Measurements from ENCODE around the gene PCDH1. TPM values are rescaled to one million over a fixed set of nuclear protein-coding genes. Genes with fewer than 3 reads are reported as not detected.
A peak's percentile ranks its signal among the peaks of the same experiment; 100 is the strongest.

PCDH1 gene
- total RNA-seq, 1 donor from 2014 or later = 66.6 TPM

DNA sequence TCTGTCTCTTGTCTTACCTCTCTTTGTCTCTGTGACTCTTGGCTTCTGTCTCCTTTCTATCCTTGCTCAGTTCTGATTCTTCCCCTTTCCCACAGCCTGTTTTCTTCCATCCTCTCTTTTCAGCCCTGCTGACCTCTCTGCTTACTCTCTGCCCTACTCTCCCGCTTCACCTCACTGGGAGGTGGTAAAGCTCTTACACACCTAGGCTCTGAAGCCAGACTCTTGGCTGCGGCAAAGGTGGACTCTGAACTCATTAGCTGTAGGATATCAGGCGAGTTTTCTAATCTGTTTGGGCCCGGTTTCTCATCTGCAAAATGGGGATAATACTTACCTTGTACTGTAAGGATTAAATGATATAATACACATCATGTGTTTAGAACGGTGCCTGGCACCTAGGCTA is 11.1 kb downstream of the PCDH1 start:
- no peaks in the 10 kb centered on the region for H3K9me3 ChIP-seq
- peaks cover 25% of the 10 kb centered on the region for H3K36me3 ChIP-seq
- H3K4me1 ChIP-seq = peaks cover 15% of the 10 kb centered on the region
- no peaks in the 10 kb centered on the region for H3K27me3 ChIP-seq
- intact Hi-C loops (cut with DNase I) = no loop called here
- no peak overlapping the region for H3K4me3 ChIP-seq
- no peak overlapping the region for H3K27ac ChIP-seq
- ATAC-seq = no peak
- no peak for TF ChIP-seq CTCF (IDR thresholded peaks at IDR 0.05)
- peak; percentile 9 for DNase-seq

- Histone ChIP-seq H3K27ac (no peak overlapping the region), H3K4me3 (no peak overlapping the region), H3K4me1 (peaks cover 7% of the 10 kb centered on the region), H3K9me3 (no peaks in the 10 kb centered on the region), H3K36me3 (peaks cover 25% of the 10 kb centered on the region), H3K27me3 (no peaks in the 10 kb centered on the region)
- DNase-seq = peak; percentile 93
- ATAC-seq = peak; percentile 88
- TF ChIP-seq CTCF (IDR thresholded peaks at IDR 0.05) = no peak
- intact Hi-C loops (cut with DNase I) = no loop called here
These were observed 12.1 kb downstream of the PCDH1 start for GRCh38 chr5:141866096-141866495.

DNA sequence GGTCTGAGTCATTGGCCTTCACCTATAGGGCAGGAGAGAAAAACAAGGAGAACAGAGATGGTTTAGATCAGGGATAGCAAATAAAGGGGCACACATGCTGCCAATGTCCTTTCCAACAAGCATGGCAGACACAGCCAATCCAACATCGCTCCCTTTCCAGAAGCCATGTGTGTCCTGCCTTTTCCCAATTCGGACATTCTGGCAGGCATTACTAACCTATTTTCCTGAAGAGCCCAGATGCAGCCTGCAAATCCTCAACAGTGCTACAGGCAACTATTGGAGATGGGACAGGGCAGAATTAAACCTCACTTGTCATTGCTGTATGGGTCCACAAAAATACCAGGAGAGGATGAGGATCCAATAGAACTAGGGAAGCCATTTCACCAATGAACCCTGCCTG is 12.8 kb downstream of the PCDH1 start:
- no peak for ATAC-seq
- Histone ChIP-seq H3K4me3 (no peak overlapping the region), H3K9me3 (no peaks in the 10 kb centered on the region), H3K27me3 (no peaks in the 10 kb centered on the region), H3K27ac (no peak overlapping the region), H3K4me1 (peaks cover 5% of the 10 kb centered on the region), H3K36me3 (peaks cover 25% of the 10 kb centered on the region)
- no peak for DNase-seq
- TF ChIP-seq CTCF (IDR thresholded peaks at IDR 0.05) = no peak
- intact Hi-C loops (cut with DNase I) = no loop called here

DNA sequence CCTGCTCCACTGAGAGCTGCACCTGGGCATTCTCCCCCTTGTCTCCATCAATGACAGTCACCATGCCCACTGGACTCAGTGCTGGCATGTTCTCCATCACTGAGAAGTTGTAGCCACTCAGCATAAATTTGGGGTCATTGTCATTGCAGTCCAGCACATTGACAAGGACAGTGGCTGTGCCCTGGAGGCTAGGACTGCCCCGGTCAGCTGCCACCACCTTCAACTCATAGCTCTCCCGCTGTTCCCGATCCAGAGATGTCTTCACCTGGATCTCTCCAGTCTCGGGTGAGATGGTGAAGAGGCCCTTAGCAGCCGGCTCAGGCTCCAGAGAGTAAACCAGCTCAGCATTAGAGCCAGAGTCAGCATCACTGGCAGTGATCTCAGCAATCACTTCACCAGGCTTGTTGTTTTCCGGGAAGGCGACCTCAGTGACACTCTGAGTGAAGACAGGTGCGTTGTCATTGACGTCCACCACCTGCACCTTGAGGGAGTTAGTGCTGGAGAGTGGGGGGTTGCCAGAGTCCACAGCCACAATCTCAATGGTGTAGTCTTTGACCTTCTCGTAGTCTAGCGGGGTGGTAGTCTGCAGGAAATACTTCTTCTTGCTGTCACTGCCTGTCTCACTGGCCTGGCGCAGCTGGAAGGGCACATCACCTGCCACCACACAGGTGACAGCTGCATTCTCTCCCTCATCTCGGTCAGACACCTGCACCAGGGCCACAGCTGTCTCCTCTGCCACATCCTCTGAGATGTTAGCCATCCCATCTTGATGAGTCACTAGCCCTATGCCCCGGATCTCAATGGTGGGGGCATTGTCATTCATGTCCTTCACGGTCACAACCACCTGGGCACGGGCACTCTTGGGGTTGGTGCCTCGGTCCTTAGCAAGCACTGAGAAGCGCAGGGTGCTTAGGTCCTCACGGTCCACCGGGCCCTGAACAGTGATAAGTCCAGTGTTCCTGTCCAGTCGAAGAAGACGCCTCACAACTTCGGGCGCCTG is 13.5 kb downstream of the PCDH1 start:
- peaks cover 5% of the 10 kb centered on the region for H3K4me1 ChIP-seq
- H3K36me3 ChIP-seq = peaks cover 25% of the 10 kb centered on the region
- H3K27me3 ChIP-seq = no peaks in the 10 kb centered on the region
- no peak for ATAC-seq
- no peak for DNase-seq
- no peak overlapping the region for H3K4me3 ChIP-seq
- intact Hi-C loops (cut with DNase I) = no loop called here
- H3K9me3 ChIP-seq = no peaks in the 10 kb centered on the region
- no peak for TF ChIP-seq CTCF (IDR thresholded peaks at IDR 0.05)
- no peak overlapping the region for H3K27ac ChIP-seq

GRCh38 chr5:141863569-141864178 is 14.5 kb downstream of the PCDH1 start:
- Histone ChIP-seq H3K27me3 (no peaks in the 10 kb centered on the region), H3K36me3 (peaks cover 22% of the 10 kb centered on the region), H3K27ac (no peak overlapping the region), H3K4me1 (peaks cover 6% of the 10 kb centered on the region), H3K9me3 (no peaks in the 10 kb centered on the region), H3K4me3 (no peak overlapping the region)
- ATAC-seq (no peak), DNase-seq (no peak)
- no peak for TF ChIP-seq CTCF (IDR thresholded peaks at IDR 0.05)
- intact Hi-C loops (cut with DNase I) = no loop called here

All from upper lobe of right lung (tissue), 1 donor.